Neuron (in vitro differentiated cells): Measurements from ENCODE around the gene USP9Y.

ENCODE experiments used
- H2AFZ ChIP-seq: one replicate; pipeline ENCODE4 v1.6.1; 2013; ENCODE audit warnings: low read depth, mild to moderate bottlenecking, inconsistent platforms, low read length, moderate library complexity
- H3K27me3 ChIP-seq: one replicate; pipeline ENCODE4 v1.6.1; 2013; ENCODE audit warnings: low read length; ENCODE audit not compliant: insufficient read depth
- H3K36me3 ChIP-seq: one replicate; pipeline ENCODE4 v1.6.1; 2013; ENCODE audit warnings: low read length; ENCODE audit not compliant: insufficient read depth
- H3K4me1 ChIP-seq: one replicate; pipeline ENCODE4 v1.6.1; 2013; ENCODE audit warnings: low read length; ENCODE audit not compliant: insufficient read depth
- H3K4me3 ChIP-seq: 2 replicates; pipeline ENCODE4 v1.5.1; 2013; ENCODE audit warnings: mild to moderate bottlenecking, low read length, moderate library complexity
- H3K9me3 ChIP-seq: one replicate; pipeline ENCODE4 v1.6.1; 2013; ENCODE audit warnings: low read length

The USP9Y gene

DNA sequence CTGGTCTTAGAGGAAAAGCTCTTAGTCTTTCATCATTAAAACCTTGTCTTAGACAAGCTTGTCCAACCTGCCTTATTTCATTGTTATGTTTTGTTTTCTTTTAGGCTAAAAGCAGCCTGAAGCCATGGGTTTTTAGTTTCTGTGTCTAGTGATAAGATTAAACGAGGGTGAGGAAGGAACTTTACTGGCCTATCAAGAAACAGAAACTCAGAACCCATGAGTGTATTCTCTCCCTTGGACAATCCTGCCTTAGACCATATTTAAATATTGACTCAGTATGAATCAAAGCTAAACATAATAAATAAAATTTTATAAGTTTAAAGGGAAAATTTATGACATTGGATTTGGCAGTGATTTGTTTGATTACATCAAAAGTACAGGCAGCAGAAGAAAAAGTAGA lies 122.4 kb downstream of the USP9Y start:
- H2AFZ ChIP-seq = no peak overlapping the region
- H3K4me3 ChIP-seq = no peak overlapping the region
- H3K9me3 ChIP-seq = no peaks in the 10 kb centered on the region
- H3K4me1 ChIP-seq = no peaks in the 10 kb centered on the region
- H3K36me3 ChIP-seq = no peaks in the 10 kb centered on the region
- H3K27me3 ChIP-seq = no peaks in the 10 kb centered on the region

DNA sequence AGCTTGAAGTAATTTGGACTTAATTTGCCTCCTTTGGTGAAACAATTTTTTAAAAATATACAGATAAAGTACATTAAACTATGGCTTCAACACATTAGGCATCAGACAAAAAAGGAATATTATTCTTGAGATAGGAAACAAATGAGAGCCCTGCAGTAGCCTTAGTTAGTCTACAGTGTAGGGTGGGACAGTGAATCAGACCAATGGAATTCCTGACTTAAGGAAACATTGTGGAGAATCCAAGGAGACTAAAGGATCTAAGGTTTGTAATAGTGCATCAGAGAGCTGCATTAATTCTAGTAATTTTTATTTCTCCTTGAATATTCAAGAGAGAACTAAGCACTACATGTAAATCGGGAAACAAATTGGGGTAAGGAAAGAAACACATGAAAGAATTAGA lies 125.8 kb downstream of the USP9Y start:
- no peaks in the 10 kb centered on the region for H3K36me3 ChIP-seq
- no peak overlapping the region for H3K4me3 ChIP-seq
- no peak overlapping the region for H2AFZ ChIP-seq
- no peaks in the 10 kb centered on the region for H3K27me3 ChIP-seq
- no peaks in the 10 kb centered on the region for H3K4me1 ChIP-seq
- H3K9me3 ChIP-seq = no peaks in the 10 kb centered on the region

DNA sequence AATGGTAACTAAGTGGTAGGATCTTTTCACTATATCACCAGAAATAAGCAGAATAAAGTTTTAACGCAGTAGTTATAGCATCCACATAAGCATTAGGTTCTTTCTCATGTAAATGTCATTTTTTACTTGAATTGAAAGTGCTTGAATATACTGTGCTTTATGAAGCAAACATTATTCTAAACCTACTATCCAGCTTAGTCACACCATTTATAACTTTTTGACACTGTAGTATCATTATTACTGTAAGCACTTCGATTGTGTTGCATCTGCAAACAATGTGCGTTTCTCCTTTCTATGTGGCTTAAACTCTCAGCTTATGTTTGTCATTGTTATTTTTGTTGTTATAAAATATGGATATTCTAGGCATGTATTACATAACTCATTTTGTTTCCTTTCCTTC lies 132.3 kb downstream of the USP9Y start:
- Histone ChIP-seq H3K4me3 (no peak overlapping the region), H3K27me3 (no peaks in the 10 kb centered on the region), H3K4me1 (no peaks in the 10 kb centered on the region), H3K36me3 (no peaks in the 10 kb centered on the region), H2AFZ (no peak overlapping the region), H3K9me3 (no peaks in the 10 kb centered on the region)

DNA sequence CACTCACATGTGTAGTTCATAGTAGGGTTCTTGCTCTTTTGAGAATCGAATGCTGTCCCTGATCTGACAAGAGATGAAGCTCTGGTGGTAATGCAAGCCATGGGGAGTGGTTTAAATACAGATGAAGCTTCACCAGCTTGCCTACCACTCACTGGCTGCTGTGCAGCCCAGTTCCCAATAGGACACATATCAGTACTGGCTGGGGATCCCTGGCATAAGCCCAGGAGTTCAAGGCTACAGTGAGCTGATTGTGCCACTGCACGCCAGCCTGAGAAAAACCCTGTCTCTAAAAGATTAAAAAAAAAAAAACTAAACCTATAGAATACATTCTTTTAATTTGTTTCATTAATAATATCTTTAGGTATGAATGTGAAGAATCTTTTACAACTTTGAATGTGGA lies 136.5 kb downstream of the USP9Y start:
- no peaks in the 10 kb centered on the region for H3K27me3 ChIP-seq
- no peaks in the 10 kb centered on the region for H3K9me3 ChIP-seq
- H3K36me3 ChIP-seq = no peaks in the 10 kb centered on the region
- no peaks in the 10 kb centered on the region for H3K4me1 ChIP-seq
- no peak overlapping the region for H3K4me3 ChIP-seq
- no peak overlapping the region for H2AFZ ChIP-seq

DNA sequence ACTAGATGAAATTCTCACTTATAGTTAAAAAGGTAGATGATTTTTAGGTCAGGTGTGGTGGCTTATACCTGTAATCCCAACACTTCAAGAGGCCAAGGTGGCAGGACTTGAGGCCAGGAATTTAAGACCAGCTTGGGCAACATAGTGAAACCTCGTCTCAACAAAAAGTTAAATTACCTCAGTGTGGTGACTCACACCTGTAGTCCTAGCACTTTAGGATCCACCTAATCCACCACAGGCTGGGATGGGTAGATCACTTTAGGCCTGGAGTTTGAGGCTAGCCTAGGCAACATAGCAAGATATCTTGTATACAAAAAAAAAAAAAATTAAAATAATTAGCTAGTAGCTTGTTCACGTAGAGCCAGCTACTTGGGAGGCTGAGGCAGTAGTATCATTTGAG lies 140.3 kb downstream of the USP9Y start:
- H3K4me1 ChIP-seq = no peaks in the 10 kb centered on the region
- H3K36me3 ChIP-seq = no peaks in the 10 kb centered on the region
- no peaks in the 10 kb centered on the region for H3K27me3 ChIP-seq
- H3K9me3 ChIP-seq = no peaks in the 10 kb centered on the region
- no peak overlapping the region for H2AFZ ChIP-seq
- H3K4me3 ChIP-seq = no peak overlapping the region

DNA sequence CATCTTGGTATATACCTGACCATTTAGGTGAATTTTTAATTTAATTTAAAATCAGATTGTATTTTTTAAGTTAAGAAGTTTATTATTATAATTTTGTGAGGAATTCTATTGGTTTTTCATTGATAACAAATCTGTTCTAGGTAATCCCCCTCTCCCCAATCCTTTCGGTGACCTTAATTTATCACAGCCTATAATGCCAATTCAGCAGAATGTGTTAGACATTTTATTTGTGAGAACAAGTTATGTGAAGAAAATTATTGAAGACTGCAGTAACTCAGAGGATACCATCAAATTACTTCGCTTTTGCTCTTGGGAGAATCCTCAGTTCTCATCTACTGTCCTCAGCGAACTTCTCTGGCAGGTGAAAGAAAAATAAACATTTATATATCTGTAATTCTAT lies 145.8 kb downstream of the USP9Y start:
- Histone ChIP-seq H3K36me3 (no peaks in the 10 kb centered on the region), H3K27me3 (no peaks in the 10 kb centered on the region), H3K4me1 (no peaks in the 10 kb centered on the region), H3K9me3 (no peaks in the 10 kb centered on the region), H2AFZ (no peak overlapping the region), H3K4me3 (no peak overlapping the region)

DNA sequence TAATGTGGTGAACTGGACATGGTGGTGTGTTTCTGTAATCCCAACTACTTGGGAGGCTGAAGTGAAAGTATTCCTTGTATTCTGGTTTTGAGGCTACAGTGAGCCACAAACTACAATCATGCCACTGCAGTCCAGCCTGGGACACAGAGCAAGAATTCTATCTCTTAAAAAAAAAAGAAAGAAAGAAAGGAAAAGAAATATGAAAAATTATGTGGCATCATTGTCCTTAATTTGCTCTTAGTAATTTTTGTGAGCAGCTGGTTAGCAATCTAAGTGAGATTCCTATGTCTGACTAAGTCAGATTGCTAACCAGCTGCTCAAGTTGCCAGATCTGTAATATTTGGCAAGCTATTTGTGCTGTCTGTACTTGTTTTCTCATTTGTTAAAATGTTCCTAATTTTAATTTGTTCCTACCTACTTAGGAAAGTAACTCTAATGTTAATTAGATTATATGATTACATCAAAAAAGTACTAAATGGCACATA lies 154.8 kb downstream of the USP9Y start:
- H3K36me3 ChIP-seq = no peaks in the 10 kb centered on the region
- no peak overlapping the region for H3K4me3 ChIP-seq
- no peaks in the 10 kb centered on the region for H3K4me1 ChIP-seq
- no peak overlapping the region for H2AFZ ChIP-seq
- H3K9me3 ChIP-seq = no peaks in the 10 kb centered on the region
- H3K27me3 ChIP-seq = no peaks in the 10 kb centered on the region

DNA sequence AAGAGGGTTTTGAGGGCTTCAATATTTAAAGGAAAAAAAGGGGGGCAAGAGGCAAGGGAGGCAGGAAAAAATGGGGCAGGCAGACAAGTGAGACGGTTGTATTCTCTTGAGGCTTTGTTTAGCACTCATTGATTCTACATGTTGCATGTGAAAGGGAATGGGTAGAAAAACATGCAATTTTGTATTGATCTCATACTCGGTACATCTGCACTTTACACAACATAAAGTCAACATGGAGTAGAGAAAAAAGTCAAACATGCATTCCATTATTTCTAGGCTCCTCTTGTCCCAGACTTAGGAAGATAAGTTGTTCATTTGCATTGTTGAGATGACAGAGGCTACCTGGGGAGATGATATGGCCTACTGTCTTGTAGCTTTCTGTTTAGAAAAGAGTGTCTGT lies 166.9 kb downstream of the USP9Y start:
- Histone ChIP-seq H3K4me3 (no peak overlapping the region), H3K36me3 (no peaks in the 10 kb centered on the region), H3K9me3 (no peaks in the 10 kb centered on the region), H2AFZ (no peak overlapping the region), H3K4me1 (no peaks in the 10 kb centered on the region), H3K27me3 (no peaks in the 10 kb centered on the region)

DNA sequence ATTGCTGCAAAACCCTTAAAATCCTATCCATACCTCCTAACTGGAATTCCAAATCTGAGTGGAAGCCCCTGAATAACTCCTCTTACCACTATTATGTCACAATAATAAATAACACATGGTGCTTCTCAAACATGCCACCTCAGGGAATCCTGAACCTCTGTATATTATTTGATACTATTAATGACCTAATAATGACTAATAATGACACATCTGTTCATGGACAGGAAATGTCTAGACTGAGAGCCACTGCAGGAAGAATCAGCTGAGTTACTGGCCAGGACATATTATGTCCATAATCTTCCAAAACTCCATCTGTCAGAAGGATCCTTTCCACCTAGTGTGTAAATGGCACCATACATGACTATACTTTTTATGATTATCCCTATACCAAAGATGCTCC lies 195.9 kb downstream of the USP9Y start:
- no peaks in the 10 kb centered on the region for H3K27me3 ChIP-seq
- no peak overlapping the region for H3K4me3 ChIP-seq
- H3K36me3 ChIP-seq = no peaks in the 10 kb centered on the region
- H3K9me3 ChIP-seq = no peaks in the 10 kb centered on the region
- no peaks in the 10 kb centered on the region for H3K4me1 ChIP-seq
- no peak overlapping the region for H2AFZ ChIP-seq

DNA sequence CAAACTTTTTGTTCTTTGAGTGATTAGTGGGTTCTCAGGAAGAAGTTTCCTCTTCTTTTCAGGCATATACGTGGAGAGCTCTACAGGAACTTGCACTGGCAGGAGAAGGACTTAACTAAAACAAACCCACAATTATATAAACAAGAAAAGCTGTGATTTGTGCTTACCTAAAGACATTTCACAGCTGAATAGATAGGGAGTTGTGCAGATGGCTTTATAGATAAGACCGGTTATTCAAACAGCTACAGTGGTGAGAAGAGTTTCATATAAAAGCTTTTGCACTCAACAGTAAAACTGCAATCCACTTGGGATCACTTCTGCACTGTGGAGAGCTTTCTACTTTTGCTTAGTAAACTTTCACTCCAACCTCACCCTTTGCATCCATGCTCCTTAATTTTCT lies 197.6 kb downstream of the USP9Y start:
- H3K9me3 ChIP-seq = no peaks in the 10 kb centered on the region

DNA sequence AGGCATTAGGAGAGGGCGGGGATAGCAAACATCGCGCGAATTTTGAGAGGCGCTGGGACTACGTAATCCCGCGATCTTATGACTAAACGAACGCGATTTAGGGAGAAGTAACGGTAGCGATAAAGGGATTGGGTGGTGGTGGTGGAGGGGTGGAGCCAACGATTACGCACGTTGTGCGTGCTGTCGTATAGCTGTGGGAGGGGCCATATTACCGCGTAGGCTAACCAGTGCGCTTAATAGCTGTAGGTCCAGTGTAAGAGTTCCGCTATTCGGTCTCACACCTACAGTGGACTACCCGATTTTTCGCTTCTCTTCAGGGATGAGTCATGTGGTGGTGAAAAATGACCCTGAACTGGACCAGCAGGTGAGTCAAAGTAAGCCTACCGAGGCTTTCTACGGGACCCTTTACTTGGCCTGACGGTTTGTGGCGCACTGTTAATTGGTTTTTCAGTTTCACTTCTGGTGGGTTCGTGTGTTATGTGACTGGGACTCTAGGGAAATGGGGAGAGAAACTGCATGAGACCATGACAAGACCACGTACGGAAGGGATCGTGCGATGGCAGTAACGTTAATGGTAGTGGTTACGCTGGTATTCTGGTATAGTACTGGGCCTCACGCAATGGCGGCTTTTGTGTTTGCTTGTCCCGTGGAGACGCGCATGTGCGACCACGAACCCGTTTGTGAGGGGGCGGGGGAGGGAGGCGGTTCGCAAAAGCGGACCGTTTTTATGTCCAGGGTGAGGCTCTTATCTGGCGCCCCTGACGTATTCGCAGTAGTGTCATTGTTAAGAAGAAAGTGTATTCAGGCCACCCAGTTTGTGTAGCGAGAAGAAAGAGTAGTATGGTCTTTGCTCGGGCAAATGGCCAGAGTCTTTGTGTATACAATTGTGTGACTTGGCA lies 203.8 kb downstream of the USP9Y start, which contains the start of gene DDX3Y:
DDX3Y (plus strand) TSS at position 251 of the 899 bp plus-strand sequence; CDS start at position 320, 69 bp downstream.
- no peaks in the 10 kb centered on the region for H3K4me1 ChIP-seq
- H3K4me3 ChIP-seq = no peak within 1 kb of the TSS
- H2AFZ ChIP-seq = no peak within 1 kb of the TSS
- H3K36me3 ChIP-seq = no peaks in the 10 kb centered on the region
- no peaks in the 10 kb centered on the region for H3K9me3 ChIP-seq
- no peaks in the 10 kb centered on the region for H3K27me3 ChIP-seq

More for the DNA sequence above, 197.6 kb downstream of the USP9Y start:
- no peaks in the 10 kb centered on the region for H3K36me3 ChIP-seq
- H3K4me1 ChIP-seq = no peaks in the 10 kb centered on the region
- H3K27me3 ChIP-seq = no peaks in the 10 kb centered on the region
- no peak overlapping the region for H2AFZ ChIP-seq
- no peak overlapping the region for H3K4me3 ChIP-seq

DNA sequence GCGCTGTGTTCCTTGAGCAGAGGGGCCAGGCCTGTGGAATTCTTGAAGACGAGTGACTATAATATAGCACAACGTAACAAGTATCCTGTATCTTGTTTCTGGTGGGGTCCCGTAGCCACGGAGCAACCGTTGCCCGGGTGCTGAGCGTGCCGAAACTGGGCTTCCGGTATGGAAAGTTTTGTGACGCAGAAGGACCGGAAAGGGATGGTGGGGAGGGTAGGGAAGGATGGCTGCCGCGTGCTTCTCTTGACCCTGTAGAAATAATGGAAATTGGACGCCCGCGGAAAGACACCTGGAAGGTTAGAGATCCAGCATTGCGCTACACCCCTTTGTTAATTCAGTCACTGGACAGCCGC lies 204.5 kb downstream of the USP9Y start:
- Histone ChIP-seq H2AFZ (no peak overlapping the region), H3K9me3 (no peaks in the 10 kb centered on the region), H3K27me3 (no peaks in the 10 kb centered on the region), H3K36me3 (no peaks in the 10 kb centered on the region), H3K4me3 (no peak overlapping the region), H3K4me1 (no peaks in the 10 kb centered on the region)

DNA sequence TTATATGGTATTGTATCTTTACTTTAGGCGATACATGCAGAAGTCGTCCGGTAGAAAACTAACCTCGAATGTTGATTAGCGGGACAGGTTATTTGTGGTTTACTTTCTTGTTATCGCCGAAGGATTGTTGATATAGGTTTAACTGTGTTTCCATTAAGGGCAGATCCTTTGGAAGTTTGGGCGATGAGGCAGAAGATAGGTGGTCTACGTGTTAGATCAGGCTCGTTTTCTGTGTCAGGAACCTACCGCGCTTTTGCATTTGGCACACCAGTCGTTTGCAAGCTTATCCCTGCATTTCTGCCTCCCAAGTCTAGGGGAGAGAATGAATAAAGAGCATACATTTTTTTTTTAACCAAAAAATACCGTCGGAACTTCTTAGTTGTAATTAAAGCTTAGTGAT lies 204.9 kb downstream of the USP9Y start:
- H3K27me3 ChIP-seq = no peaks in the 10 kb centered on the region
- H3K9me3 ChIP-seq = no peaks in the 10 kb centered on the region
- no peaks in the 10 kb centered on the region for H3K36me3 ChIP-seq
- no peaks in the 10 kb centered on the region for H3K4me1 ChIP-seq
- H2AFZ ChIP-seq = no peak overlapping the region
- no peak overlapping the region for H3K4me3 ChIP-seq
